OCI-LY7 (cell line): ENCODE data around the gene FOXL3. TPM values are rescaled to one million over a fixed set of nuclear protein-coding genes. Genes with fewer than 3 reads are reported as not detected.

Experiments used
- BruUV-seq: library from RNA; stranded (reverse); fragments of 400-500 nt; replicated peaks from 2 replicates; lab custom pipeline; 2021; lab: Mats Ljungman, UMichigan
- CTCF ChIA-PET: fragments of 300-600 bp; sonication (Branson Sonifier 250); formaldehyde crosslinking; loops from one replicate; lab custom pipeline; 2022; ENCODE audit warnings: antibody characterized with exemption; ENCODE audit not compliant: unreplicated experiment; lab: Charles Lee
- POLR2A ChIA-PET: fragments of 300-600 bp; sonication (Branson Sonifier 250); formaldehyde crosslinking; loops from one replicate; lab custom pipeline; 2022; ENCODE audit warnings: antibody characterized with exemption; lab: Charles Lee
- DNase-seq: peaks from one replicate; pipeline ENCODE4 v3.0.0-alpha.2; 2015; ENCODE audit warnings: low spot score
- H2AFZ ChIP-seq: fragments of 200-600 bp; sonication (generic), shearing (Covaris generic); 2 replicates; pipeline ENCODE4 v1.6.1; 2014; ENCODE audit warnings: mild to moderate bottlenecking, antibody characterized with exemption, low read length, moderate library complexity
- H3K27ac ChIP-seq: fragments of 200-600 bp; sonication (generic); 2 replicates; pipeline ENCODE4 v1.5.1; 2014; ENCODE audit warnings: mixed run types, low read depth, mild to moderate bottlenecking, moderate library complexity, low read length, inconsistent platforms; ENCODE audit not compliant: poor library complexity, severe bottlenecking
- H3K36me3 ChIP-seq: fragments of 200-600 bp; sonication (generic); 2 replicates; pipeline ENCODE4 v1.6.1; 2014; ENCODE audit warnings: mild to moderate bottlenecking, antibody characterized with exemption, low read length, moderate library complexity, mixed read lengths; ENCODE audit not compliant: insufficient read depth
- H3K4me1 ChIP-seq: fragments of 200-600 bp; sonication (generic); 2 replicates; pipeline ENCODE4 v1.5.1; 2014; ENCODE audit warnings: mild to moderate bottlenecking, low read length; ENCODE audit not compliant: insufficient read depth, poor library complexity, severe bottlenecking
- H3K4me2 ChIP-seq: fragments of 200-600 bp; sonication (generic); 2 replicates; pipeline ENCODE4 v1.6.1; 2014; ENCODE audit warnings: mild to moderate bottlenecking, low read length
- H3K4me3 ChIP-seq: fragments of 200-600 bp; sonication (generic); 2 replicates; pipeline ENCODE4 v1.5.1; 2014; ENCODE audit warnings: mild to moderate bottlenecking, low read depth, low read length; ENCODE audit not compliant: poor library complexity, severe bottlenecking
- H3K79me2 ChIP-seq: fragments of 200-600 bp; sonication (generic); 2 replicates; pipeline ENCODE4 v1.6.1; 2016; ENCODE audit warnings: low read depth, mild to moderate bottlenecking, low read length, moderate library complexity, mixed read lengths; ENCODE audit not compliant: insufficient read depth
- H3K9me2 ChIP-seq: fragments of 200-600 bp; sonication (generic); 2 replicates; pipeline ENCODE4 v1.6.1; 2016; ENCODE audit warnings: mild to moderate bottlenecking, low read length, mixed read lengths; ENCODE audit not compliant: insufficient read depth
- H3K9me3 ChIP-seq: fragments of 200-600 bp; sonication (generic); 2 replicates; pipeline ENCODE4 v1.6.1; 2014; ENCODE audit warnings: mild to moderate bottlenecking, mixed run types, low read length, mixed read lengths
- H4K20me1 ChIP-seq: fragments of 200-600 bp; sonication (generic); 2 replicates; pipeline ENCODE4 v1.6.1; 2014; ENCODE audit warnings: mild to moderate bottlenecking, antibody characterized with exemption, low read length, moderate library complexity, mixed read lengths; ENCODE audit not compliant: insufficient read depth
- EZH2phosphoT487 ChIP-seq: fragments of 200-600 bp; sonication (generic); IDR thresholded peaks from 2 replicates; pipeline ENCODE4 v1.6.1; 2018; ENCODE audit warnings: low read depth, borderline replicate concordance, mild to moderate bottlenecking, mixed run types, antibody characterized with exemption, low read length, moderate library complexity, mixed read lengths
- intact Hi-C: fragments of 100-400 bp; cut with micrococcal nuclease; formaldehyde crosslinking; loops from one replicate; pipeline ENCODE4 v1.10.0; 2022; ENCODE audit not compliant: unreplicated experiment
- total RNA-seq, 2 experiments: library from RNA; depleted of rRNA in 1 of 2; stranded (reverse); fragments of >200 nt in 1 of 2; shearing (Covaris generic) in 1 of 2; gene quantifications; 2 replicates each; pipeline ENCODE4 v1.2.3, GENCODE V29; 2014 to 2022
- TF ChIP-seq, protein P1 (sequence below): fragments of 200-600 bp; sonication (generic); conservative IDR thresholded peaks from 2 replicates; pipeline ENCODE4 v1.5.1; 2014; ENCODE audit warnings: mild to moderate bottlenecking, antibody characterized with exemption, low read length, moderate library complexity, mixed read lengths

FOXL3 gene
- total RNA-seq, 2 experiments from 2014 or later, result not detected

- DNase-seq, result no peak
- H3K4me2 ChIP-seq, result no peak overlapping the region
- ChIA-PET CTCF (no interaction called here), POLR2A (no interaction called here)
- no peak overlapping the region for H3K27ac ChIP-seq
- H2AFZ ChIP-seq, result no peak overlapping the region
- no peaks in the 10 kb centered on the region for H3K9me3 ChIP-seq
- H4K20me1 ChIP-seq, result no peaks in the 10 kb centered on the region
- no peak overlapping the region for H3K4me3 ChIP-seq
- TF ChIP-seq EZH2phosphoT487, result no peak
- TF ChIP-seq, protein P1, sequence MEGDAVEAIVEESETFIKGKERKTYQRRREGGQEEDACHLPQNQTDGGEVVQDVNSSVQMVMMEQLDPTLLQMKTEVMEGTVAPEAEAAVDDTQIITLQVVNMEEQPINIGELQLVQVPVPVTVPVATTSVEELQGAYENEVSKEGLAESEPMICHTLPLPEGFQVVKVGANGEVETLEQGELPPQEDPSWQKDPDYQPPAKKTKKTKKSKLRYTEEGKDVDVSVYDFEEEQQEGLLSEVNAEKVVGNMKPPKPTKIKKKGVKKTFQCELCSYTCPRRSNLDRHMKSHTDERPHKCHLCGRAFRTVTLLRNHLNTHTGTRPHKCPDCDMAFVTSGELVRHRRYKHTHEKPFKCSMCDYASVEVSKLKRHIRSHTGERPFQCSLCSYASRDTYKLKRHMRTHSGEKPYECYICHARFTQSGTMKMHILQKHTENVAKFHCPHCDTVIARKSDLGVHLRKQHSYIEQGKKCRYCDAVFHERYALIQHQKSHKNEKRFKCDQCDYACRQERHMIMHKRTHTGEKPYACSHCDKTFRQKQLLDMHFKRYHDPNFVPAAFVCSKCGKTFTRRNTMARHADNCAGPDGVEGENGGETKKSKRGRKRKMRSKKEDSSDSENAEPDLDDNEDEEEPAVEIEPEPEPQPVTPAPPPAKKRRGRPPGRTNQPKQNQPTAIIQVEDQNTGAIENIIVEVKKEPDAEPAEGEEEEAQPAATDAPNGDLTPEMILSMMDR, result no peak
- intact Hi-C loops, result no loop called here
- H3K79me2 ChIP-seq, result no peaks in the 10 kb centered on the region
- BruUV-seq, result no TSS peak
- no peaks in the 10 kb centered on the region for H3K9me2 ChIP-seq
- H3K36me3 ChIP-seq, result no peaks in the 10 kb centered on the region
- no peaks in the 10 kb centered on the region for H3K4me1 ChIP-seq
Measured at GRCh38 chr7:255721-256361, 34.1 kb upstream of the FOXL3 start.

GRCh38 chr7:256461-256940, 33.5 kb upstream of the FOXL3 start:
- DNase-seq, result no peak
- ChIA-PET CTCF (no interaction called here), POLR2A (no interaction called here)
- no peaks in the 10 kb centered on the region for H3K9me2 ChIP-seq
- no peak for TF ChIP-seq EZH2phosphoT487
- TF ChIP-seq, protein P1, result no peak
- H2AFZ ChIP-seq, result no peak overlapping the region
- BruUV-seq, result no TSS peak
- intact Hi-C loops, result no loop called here
- H3K9me3 ChIP-seq, result peaks cover 6% of the 10 kb centered on the region
- H3K36me3 ChIP-seq, result no peaks in the 10 kb centered on the region
- no peak overlapping the region for H3K4me3 ChIP-seq
- H3K79me2 ChIP-seq, result no peaks in the 10 kb centered on the region
- no peak overlapping the region for H3K4me2 ChIP-seq
- H3K4me1 ChIP-seq, result no peaks in the 10 kb centered on the region
- no peaks in the 10 kb centered on the region for H4K20me1 ChIP-seq
- H3K27ac ChIP-seq, result no peak overlapping the region

- intact Hi-C loops, result no loop called here
- H3K79me2 ChIP-seq, result no peaks in the 10 kb centered on the region
- POLR2A ChIA-PET, result no interaction called here
- no peak overlapping the region for H3K4me2 ChIP-seq
- TF ChIP-seq, protein P1, result no peak
- TF ChIP-seq EZH2phosphoT487, result no peak
- no TSS peak for BruUV-seq
- no peaks in the 10 kb centered on the region for H4K20me1 ChIP-seq
- no peaks in the 10 kb centered on the region for H3K4me1 ChIP-seq
- H3K9me2 ChIP-seq, result no peaks in the 10 kb centered on the region
- peaks cover 12% of the 10 kb centered on the region for H3K9me3 ChIP-seq
- no peak overlapping the region for H3K4me3 ChIP-seq
- no peaks in the 10 kb centered on the region for H3K36me3 ChIP-seq
- no peak overlapping the region for H3K27ac ChIP-seq
- DNase-seq, result no peak
- CTCF ChIA-PET, result no interaction called here
- H2AFZ ChIP-seq, result no peak overlapping the region
Measured at GRCh38 chr7:256981-257646, 32.9 kb upstream of the FOXL3 start.
